KG1 (cell line): ENCODE measurements around the gene STAT1.

Experiments used
- DNase-seq: peaks from one replicate; lab custom pipeline; 2025; lab: John Stamatoyannopoulos, UW

The STAT1 gene

DNA sequence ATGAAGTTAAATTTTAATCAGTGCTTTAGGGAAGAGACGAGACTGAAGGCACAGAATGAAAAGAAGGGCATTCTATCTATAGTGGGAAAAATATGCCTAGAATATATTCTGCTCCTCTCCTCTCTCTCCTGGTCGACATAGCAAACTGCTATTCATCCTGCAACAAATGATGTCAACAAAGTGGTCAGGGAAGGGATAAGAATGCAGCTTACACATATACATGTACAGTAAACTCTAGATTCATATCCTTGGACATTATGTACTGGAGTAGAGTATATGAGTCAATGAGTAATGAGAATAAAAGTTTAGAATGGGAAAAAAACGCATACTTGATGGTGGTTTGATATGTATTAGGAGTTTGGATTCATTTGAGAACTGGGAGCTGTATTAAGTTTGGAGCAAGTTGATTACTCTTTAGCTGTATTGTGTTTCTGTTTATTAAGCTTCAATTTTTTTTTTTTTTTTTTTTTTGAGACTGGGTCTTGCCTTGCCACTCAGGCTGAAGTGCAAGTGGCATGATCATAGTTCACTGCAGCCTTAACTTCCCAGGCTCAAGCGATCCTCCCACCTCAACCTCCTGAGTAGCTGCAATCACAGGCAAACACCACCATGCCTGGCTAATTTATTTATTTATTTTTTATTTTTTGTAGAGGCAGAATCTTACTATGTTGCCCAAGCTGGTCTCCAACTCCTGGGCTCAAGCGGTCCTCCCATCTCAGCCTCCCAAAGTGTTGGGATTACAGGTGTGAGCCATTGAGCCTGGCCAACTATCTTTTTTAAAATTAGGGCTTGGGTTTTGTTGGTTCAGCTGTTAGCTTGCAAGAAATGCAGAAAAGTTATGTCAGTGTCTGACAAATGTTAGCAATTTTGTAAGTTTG lies 53.8 kb downstream of the STAT1 start:
- no peak for DNase-seq

DNA sequence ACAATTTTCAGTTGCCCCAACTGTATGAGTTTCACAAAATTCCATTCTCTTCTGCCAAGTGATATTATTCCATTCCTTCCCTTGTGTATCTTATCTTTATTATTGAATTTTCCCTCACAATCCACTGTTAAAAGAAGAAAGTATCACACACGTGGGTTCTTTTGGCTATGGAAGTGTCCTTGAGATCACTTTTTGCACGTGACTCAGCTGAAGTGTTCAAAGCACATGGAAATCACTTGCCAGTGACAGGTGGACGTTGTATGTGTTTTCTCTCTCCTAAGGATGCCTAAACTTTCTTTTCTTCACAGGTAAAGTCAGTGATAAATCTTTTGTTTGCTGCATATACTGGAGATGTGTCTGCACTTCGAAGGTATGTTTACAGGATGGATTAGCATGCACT lies 60.7 kb downstream of the STAT1 start:
- no peak for DNase-seq

DNA sequence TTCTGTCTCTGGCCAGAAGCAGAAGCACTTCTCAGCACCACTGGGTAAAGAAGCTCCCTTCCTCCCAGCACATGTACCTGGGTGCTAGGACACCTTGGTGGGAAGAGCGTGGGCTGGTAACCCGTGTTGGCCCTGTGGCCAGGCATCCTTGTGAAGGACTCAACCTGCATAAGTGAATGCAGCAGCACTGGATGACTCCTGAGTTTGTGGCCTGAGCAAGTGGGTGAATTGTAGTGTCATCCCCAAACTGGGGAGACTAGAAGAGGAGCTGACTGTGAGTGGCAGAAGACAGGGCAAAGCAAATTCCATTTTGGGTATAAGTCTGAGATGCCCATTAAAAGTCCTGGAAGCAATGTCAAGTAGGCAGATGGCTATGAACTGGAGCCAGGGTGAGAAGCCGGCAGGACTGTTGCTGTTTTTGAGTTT lies 63.4 kb downstream of the STAT1 start:
- DNase-seq = no peak

DNA sequence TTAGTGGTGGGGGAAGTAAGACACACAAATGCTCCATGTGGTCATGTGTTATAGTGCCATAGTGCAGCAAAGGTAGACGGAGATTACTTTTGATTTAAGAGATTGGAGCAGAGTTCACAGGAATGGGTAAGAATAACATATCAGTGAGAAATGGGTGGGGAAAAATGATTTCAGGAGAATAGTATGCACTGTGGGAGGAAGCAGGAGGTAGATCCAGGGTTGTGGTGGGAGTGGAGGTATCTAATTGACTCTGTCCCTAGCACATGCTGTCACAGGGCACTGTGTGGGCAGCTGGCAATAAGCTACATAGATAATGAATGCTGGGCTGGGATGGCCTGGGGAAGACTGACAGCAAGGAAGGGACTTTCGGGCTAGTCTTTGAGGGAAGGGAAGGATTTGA lies 65.3 kb downstream of the STAT1 start:
- DNase-seq = no peak

DNA sequence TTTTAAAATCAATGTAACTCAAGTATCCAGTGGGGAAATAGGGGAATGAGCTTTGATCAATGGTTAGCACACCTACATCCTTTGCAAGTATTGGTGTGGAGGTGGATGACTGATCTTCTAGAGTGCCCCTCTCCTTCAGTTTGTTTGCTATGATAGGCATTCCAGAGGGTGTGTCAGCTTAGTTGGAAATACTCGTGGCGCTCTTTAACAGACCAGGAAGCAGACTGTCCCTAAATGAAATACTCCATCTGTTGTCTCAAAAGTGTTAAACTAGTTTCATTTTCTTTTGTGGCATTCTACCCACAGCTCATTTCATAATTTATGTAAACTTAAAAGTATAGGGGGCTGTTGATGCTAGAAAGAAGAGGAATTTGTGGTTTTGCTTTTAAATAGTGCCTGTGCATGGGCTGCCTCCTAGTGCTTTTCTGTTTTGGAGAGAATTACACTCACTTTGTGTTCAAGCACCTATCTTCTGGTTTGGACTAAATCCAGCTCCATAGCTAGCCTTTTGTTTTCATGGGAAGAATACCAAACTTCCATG lies 66.2 kb downstream of the STAT1 start:
- peak; percentile 38 for DNase-seq

DNA sequence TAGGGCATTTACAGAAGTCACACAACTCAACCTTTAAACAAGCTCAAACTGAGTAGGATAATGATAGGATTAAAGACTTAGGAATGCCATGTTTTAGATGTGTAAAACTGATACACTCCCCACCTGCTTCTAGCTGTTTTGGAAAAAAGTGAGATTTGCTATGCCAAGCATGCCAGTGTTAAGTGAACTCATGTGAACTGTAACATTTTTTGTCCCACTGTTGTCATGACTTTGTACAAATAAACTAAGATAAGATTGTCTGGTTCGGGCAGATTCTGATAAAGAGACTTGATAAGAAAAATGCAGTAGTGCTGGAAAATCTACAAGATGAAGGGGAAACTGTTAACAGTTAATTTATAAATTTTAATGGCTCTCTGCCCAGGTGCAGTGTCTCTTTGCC lies 66.8 kb downstream of the STAT1 start:
- DNase-seq = no peak

DNA sequence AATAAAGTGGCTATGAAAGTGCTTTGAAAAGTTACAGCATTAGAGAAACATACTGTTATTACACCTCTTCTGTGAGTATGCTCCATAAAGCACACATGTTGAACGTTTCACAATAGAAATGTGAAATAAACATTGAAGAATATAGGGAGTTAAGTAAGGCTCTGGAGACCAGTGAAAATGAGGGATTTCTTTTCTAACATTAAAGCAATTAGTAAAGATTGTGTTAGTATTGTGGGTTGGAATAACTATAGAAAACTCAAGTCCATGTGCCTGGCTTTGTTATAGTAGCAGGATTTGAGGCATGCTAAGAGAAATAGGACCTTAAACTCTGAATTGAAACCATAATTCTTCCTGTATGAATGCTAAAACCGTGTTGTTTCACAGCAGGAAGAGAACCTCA lies 70.3 kb downstream of the STAT1 start:
- no peak for DNase-seq

DNA sequence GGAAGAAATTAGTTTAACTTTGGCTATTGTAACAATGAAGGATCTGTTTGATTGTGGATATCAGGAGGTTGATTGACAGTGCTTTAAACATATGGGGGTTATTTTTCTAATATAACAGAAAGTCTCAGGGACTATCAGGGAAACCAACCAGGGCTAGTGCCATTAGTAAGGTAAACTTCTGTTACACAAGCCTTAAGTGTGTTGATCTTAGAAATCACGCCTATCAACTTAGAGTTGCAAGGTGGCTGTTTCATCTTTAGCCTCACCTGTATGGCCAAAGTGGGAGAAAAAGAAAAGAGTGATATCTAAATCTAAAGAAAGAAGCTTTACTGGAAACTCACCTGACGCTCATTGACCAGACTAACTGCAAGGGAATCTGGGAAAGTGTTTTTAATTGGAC lies 71.3 kb downstream of the STAT1 start:
- DNase-seq = no peak

DNA sequence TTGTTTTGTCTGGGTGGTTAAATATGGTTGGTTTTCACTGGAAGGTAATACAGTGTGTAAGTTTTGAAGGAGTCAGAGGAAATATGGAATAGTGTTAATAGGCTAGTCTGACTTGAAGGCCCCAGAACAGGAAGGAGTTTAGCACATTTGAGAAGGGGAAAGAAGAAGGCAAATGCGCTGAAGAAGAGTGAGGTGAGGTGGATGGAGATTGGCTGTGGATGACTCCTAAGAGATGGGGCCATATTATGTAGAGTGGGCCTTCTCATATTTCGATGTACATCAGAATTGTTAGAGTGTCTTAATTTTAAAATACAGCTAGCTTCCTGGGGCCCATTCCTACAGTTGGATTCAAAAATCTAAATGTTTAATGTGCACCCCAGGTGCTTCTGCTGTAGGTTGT lies 72.4 kb downstream of the STAT1 start:
- DNase-seq = no peak

DNA sequence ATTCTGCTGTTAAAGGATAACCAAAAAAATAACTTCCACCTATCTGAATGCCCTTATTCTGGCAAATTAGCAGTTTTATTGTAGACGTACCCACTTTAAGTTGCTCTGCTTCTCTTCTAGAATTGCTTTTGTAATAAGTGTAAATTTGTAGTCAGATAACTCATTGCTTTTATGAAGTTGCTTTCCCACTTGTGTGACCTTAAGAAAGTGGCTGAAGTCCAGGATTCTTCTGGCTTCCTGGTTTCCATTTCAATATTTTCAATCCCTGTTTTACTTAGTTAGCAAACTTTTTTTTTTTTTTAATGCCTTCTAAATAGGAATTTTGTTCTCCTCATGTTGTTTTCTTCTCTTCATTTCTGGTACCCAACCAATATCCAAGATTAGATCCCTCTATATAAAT lies 73.5 kb downstream of the STAT1 start:
- no peak for DNase-seq

DNA sequence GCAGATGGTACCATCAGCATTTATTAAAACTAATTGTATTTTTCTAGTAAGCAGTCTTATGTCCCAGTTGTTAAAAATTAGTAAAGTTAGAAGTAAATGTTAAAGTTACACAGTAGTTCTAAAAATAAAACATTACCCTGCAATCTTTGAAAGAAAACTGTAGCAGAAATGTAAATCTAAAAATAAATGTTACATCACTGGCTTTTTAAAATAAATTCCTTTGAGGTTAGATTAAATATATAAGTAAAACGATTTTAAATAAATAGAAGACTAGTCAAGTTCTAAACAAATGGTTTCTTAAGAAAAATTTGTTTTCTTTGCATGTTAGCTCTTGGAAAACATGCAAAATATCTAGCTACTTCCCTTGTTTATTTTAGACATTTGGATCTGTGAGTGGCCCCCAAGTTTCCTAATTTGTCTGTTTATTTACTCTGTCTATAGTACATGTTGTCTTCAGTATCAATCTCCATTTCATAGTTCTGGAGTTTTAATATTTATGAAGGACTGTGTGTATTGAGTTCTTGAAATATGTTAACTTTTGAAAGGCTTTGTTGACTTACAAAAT lies 75.1 kb downstream of the STAT1 start:
- DNase-seq = no peak

DNA sequence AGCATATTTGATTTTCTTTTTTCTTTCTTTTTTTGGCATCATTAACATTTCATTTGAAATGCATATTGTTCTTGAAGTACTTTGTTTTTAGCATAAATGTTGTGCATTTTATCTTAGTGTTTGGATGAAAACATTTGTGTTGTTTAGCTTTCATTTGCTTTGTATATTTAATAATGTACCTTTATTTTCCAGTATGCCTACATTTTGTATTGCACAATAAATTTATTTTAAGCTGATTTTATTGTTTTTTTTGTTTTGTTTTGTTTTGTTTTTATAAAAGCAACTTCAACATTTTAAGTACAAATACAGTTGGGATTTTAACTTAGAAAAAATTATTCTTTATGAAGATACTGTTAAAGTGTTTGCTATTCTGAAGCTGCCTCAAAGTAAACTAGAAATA lies 78.9 kb downstream of the STAT1 start:
- no peak for DNase-seq

DNA sequence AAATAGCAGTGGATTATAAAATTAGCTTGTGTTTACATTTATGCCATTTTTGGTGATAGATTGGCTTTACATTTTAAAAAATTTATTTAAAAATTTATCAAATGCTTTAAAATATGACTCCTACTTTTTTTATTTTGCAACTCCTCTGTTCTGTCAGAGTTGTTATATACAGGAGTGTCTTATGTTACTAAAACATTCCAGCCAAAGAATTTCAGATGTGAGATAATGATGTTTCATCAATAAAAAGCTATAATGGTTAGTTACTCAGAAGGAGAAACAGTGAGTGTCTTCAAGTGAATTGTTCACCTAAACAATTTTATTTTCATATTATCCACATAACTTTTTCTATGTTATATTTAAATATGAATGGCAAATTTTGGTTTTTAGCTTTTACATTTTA lies 80.6 kb downstream of the STAT1 start:
- no peak for DNase-seq

DNA sequence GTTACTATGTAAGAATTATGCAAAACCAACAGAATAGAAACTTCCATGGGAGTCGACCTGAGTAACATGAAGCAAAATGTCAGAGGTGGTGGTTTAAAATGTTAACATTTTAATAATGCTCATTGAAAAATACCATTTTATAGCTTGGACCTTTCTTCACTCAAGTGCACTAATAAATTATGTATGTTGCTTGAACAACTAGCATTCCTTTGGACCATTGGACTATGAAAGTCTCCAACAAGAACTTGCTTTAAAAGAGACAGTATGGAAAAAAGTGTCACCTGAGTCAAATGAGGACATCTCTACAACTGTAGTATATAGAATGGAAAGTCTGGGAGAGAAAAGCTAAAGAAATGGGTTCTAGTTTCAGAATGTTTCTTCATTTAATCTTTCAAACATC lies 81.5 kb downstream of the STAT1 start:
- no peak for DNase-seq

DNA sequence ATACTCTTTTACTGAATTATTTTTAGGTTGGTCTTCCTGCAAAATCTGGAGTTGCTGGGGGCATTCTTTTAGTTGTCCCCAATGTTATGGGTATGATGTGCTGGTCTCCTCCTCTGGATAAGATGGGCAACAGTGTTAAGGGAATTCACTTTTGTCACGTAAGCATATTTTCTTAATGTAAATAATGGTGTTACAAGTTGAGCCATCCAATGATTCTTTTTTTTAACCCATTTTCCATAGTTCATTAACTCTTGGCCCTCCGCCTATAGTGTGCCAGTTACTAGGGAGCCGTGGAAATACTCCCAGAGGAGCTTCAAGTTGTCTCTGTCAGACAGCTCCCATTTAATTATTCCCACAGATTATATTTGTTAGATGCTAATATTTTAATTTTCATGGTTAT lies 83.6 kb downstream of the STAT1 start:
- DNase-seq = no peak

DNA sequence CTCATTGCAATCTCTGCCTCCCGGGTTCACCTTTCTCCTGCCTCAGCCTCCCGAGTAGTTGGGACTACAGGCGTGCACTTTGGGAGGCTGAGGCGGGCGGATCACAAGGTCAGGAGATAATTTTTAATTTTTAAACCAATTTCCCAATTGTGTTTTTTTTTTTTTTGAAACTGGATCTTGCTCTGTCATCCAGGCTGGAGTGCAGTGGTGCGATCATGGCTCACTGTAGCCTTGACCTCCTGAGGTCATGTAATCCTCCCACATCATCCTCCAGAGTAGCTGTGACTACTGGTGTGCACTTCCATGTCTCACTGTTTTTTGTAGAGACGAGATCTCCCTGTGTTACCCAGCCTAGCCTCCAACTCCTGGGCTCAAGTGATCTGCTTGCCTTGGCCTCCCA lies 84.1 kb downstream of the STAT1 start:
- DNase-seq = no peak

DNA sequence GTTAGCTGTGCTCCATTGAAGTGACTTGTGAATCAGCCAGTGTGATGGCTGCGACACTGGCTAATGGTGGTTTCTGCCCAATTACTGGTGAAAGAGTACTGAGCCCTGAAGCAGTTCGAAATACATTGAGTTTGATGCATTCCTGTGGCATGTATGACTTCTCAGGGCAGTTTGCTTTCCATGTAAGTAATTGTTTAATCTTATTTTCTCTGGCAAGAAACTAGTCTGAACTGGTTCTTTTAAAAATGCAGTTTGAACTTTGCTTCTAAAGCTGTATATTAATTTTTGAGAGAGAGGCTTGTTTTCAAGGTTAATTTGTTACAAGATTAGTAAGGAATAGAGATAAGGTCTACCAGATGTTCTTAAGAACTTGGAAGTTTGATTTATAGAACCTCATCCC lies 86.7 kb downstream of the STAT1 start:
- DNase-seq = no peak

DNA sequence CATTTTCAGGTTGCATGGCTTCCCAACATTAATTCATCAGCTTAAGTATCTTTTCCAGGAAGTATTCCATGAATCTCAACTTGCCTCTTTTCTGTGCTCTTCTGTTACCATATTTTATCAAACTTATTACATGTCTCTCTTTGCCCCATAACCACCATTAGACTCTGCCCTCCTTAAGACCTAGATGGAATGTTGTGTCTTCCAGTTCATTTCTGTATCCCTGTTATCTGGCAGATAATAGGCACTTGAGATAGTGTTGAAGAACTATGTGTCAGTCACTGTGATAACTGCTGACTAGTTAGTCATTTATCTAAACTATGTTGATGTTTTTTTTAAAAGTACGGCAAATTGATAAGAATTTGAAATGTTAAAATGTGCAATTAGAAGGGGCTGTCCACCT lies 91.6 kb downstream of the STAT1 start:
- DNase-seq = no peak

DNA sequence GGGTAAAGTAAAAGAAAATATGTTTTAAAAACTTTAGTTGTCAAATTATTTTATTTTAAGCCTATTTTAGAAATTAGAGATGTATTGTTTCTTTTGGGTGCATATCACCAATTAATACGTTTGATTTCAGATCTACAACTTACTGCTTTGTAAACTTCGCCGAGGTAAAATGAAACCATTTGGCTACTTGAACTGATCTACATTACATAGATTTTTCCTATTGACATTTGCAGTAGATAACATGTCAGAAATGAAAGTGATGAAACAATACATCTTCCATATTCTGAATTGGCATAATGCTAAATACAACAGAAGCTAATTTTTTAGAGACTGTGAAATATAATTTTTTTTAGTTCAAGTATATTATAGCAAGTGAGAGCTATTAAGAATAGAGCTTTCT lies 93.9 kb downstream of the STAT1 start:
- DNase-seq = no peak
